AG08396 (cell line): ENCODE results near the gene NKAPL.
"Not testable (repeated sequence)": the region's sequence is repeated elsewhere in the genome, so short reads cannot be mapped to it uniquely, and the experiment has no call there.

Experiments used
- DNase-seq: peaks from one replicate; pipeline ENCODE4 v3.0.0; 2012; ENCODE audit warnings: low spot score, mixed read lengths

Gene NKAPL

DNA sequence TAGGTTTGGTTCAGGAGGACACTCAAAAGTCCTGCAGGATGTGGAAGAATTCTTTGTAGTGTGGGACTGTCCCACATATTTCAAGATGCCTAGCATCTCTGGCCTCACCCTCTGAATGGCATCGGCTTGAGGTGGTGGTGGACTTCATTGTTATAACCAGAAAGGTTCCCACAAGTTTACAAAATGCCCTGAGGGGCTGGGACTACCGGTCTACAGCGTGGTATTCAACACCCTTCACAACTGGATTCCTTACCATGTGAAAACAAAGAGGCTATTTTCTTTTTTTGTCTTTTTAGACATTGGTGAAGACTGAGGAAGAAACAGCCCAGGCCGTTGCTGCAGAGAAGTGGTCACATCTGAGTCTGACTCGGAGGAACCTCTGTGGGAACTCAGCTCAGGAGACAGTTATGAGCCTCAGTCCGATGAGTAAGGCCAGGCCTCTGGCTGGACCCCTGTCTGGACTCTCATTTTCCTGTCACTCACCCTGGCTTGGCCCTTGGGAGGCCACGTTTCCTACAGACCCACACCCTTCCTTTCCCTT is 37.5 kb downstream of the NKAPL start:
- DNase-seq = no peak

GRCh38 chr6:28303570-28303969 is 44.5 kb downstream of the NKAPL start:
- no peak for DNase-seq

DNA sequence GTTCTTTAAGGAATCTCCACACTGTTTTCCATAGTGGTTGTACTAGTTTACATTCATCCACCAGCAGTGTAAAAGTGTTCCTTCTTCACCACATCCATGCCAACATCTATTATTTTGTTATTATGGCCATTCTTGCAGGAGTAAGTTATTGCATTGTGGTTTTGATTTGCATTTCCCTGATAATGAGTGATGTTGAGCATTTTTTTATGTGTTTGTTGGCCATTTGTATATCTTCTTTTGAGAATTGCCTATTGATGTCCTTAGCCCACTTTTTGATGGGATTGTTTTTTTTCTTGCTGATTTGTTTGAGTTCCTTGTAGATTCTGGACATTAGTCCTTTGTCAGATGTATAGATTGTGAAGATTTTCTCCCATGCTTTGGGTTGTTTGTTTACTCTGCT is 47.3 kb downstream of the NKAPL start:
- DNase-seq = not testable (repeated sequence)
